Activated CD4-positive, alpha-beta T cell treated with anti-CD3 and anti-CD28 coated beads, Interleukin-2, amount 50 U/mL, for 16 hours (primary cell): ENCODE measurements around the gene SRGAP3.

Experiments
- DNase-seq: peaks from one replicate; pipeline ENCODE4 v3.0.0-alpha.2; 2020

SRGAP3 gene

GRCh38 chr3:9037144-9037711 lies 212.2 kb downstream of the SRGAP3 start:
- DNase-seq: no peak

- no peak for DNase-seq
These were observed 212.9 kb downstream of the SRGAP3 start for GRCh38 chr3:9036404-9037131.

GRCh38 chr3:9035961-9036360 lies 213.5 kb downstream of the SRGAP3 start:
- no peak for DNase-seq

- no peak for DNase-seq
These were observed 214.0 kb downstream of the SRGAP3 start for GRCh38 chr3:9035473-9035872.

- DNase-seq: peak; percentile 1
These were observed 215.6 kb downstream of the SRGAP3 start for GRCh38 chr3:9033867-9034266.

GRCh38 chr3:9032231-9032777 lies 217.1 kb downstream of the SRGAP3 start:
- DNase-seq: no peak

GRCh38 chr3:9030034-9030433 lies 219.4 kb downstream of the SRGAP3 start:
- no peak for DNase-seq

- no peak for DNase-seq
These were observed 221.3 kb downstream of the SRGAP3 start for GRCh38 chr3:9028134-9028533.

GRCh38 chr3:9026320-9027045 lies 223.0 kb downstream of the SRGAP3 start:
- no peak for DNase-seq

- no peak for DNase-seq
These were observed 225.1 kb downstream of the SRGAP3 start for GRCh38 chr3:9024341-9024740.

GRCh38 chr3:9023226-9023590 lies 226.2 kb downstream of the SRGAP3 start:
- DNase-seq: no peak

GRCh38 chr3:9022305-9023225 lies 226.9 kb downstream of the SRGAP3 start:
- no peak for DNase-seq

GRCh38 chr3:9021271-9022009 lies 228.0 kb downstream of the SRGAP3 start:
- DNase-seq: no peak

GRCh38 chr3:9020426-9020825 lies 229.0 kb downstream of the SRGAP3 start:
- DNase-seq: no peak

- DNase-seq: no peak
These were observed 230.0 kb downstream of the SRGAP3 start for GRCh38 chr3:9019259-9019961.

GRCh38 chr3:9015250-9015649 lies 234.2 kb downstream of the SRGAP3 start:
- DNase-seq: no peak

GRCh38 chr3:9013782-9014563 lies 235.5 kb downstream of the SRGAP3 start:
- DNase-seq: no peak

GRCh38 chr3:9012521-9012920 lies 236.9 kb downstream of the SRGAP3 start:
- DNase-seq: peak; percentile 18

- no peak for DNase-seq
These were observed 239.4 kb downstream of the SRGAP3 start for GRCh38 chr3:9009976-9010545.
